SK-N-SH treated with all-trans-retinoic acid at 6 μM for 48 hours (cell line): ENCODE results near the gene FAM209A.

Experiments
- ATAC-seq: fragments of 200-7000 bp; cut with Tn5 transposase; 3 replicates; pipeline ENCODE4 v1.9.1; 2020; ENCODE audit warnings: mild to moderate bottlenecking, moderate library complexity
- ARNTL ChIP-seq: fragments of 450-650 bp; formaldehyde crosslinking; IDR thresholded peaks from 2 replicates; pipeline ENCODE4 v1.5.0; 2020; ENCODE audit warnings: low read depth, mild to moderate bottlenecking, moderate library complexity, borderline replicate concordance
- BACH2 ChIP-seq: fragments of 250-450 bp; sonication (Bioruptor Pico); IDR thresholded peaks from 2 replicates; pipeline ENCODE4 v1.9.0; 2021; ENCODE audit warnings: mild to moderate bottlenecking, borderline replicate concordance
- CSDC2 ChIP-seq: fragments of 250-450 bp; sonication (Bioruptor Pico); IDR thresholded peaks from 2 replicates; pipeline ENCODE4 v1.5.0; 2020; ENCODE audit warnings: mild to moderate bottlenecking, moderate library complexity
- PPARA ChIP-seq: fragments of 250-450 bp; sonication (Bioruptor Pico); IDR thresholded peaks from 2 replicates; pipeline ENCODE4 v1.5.0; 2020; ENCODE audit warnings: mild to moderate bottlenecking, borderline replicate concordance
- RARB ChIP-seq: fragments of 250-450 bp; sonication (Bioruptor Pico); IDR thresholded peaks from 2 replicates; pipeline ENCODE4 v1.8.0; 2021; ENCODE audit warnings: mild to moderate bottlenecking, moderate library complexity
- SNAI2 ChIP-seq: fragments of 250-450 bp; sonication (Bioruptor Pico); IDR thresholded peaks from 2 replicates; pipeline ENCODE4 v1.5.0; 2020; ENCODE audit warnings: mild to moderate bottlenecking, moderate library complexity
- TCF4 ChIP-seq: fragments of 250-450 bp; sonication (Bioruptor Pico); IDR thresholded peaks from 2 replicates; pipeline ENCODE4 v1.8.0; 2021; ENCODE audit warnings: mild to moderate bottlenecking, moderate library complexity, borderline replicate concordance
- ZFP3 ChIP-seq: fragments of 250-450 bp; sonication (Bioruptor Pico); IDR thresholded peaks from 2 replicates; pipeline ENCODE4 v1.5.0; 2020; ENCODE audit warnings: mild to moderate bottlenecking, moderate library complexity
- ZFP30 ChIP-seq: fragments of 450-650 bp; formaldehyde crosslinking; IDR thresholded peaks from 2 replicates; pipeline ENCODE4 v1.5.0; 2022; ENCODE audit warnings: mild to moderate bottlenecking, moderate library complexity
- ZNF565 ChIP-seq: fragments of 450-650 bp; formaldehyde crosslinking; conservative IDR thresholded peaks from 2 replicates; pipeline ENCODE4 v1.5.0; 2020; ENCODE audit warnings: low read depth, mild to moderate bottlenecking, moderate library complexity
- TF ChIP-seq, protein P1 (sequence below): fragments of 250-450 bp; sonication (Bioruptor Pico); IDR thresholded peaks from 2 replicates; pipeline ENCODE4 v1.5.1; 2020; ENCODE audit warnings: low read depth, mild to moderate bottlenecking, moderate library complexity
- TF ChIP-seq, protein P2 (sequence below): fragments of 250-450 bp; sonication (Bioruptor Pico); IDR thresholded peaks from 2 replicates; pipeline ENCODE4 v1.8.0; 2020; ENCODE audit warnings: mild to moderate bottlenecking, moderate library complexity, borderline replicate concordance
- TF ChIP-seq, protein P3 (sequence below): fragments of 250-450 bp; sonication (Bioruptor Pico); IDR thresholded peaks from 2 replicates; pipeline ENCODE4 v1.8.0; 2021; ENCODE audit warnings: low read depth, mild to moderate bottlenecking, moderate library complexity, borderline replicate concordance
- TF ChIP-seq, protein P4 (sequence below): fragments of 250-450 bp; sonication (Bioruptor Pico); IDR thresholded peaks from 2 replicates; pipeline ENCODE4 v1.5.0; 2020; ENCODE audit warnings: mild to moderate bottlenecking, moderate library complexity

Gene FAM209A

DNA sequence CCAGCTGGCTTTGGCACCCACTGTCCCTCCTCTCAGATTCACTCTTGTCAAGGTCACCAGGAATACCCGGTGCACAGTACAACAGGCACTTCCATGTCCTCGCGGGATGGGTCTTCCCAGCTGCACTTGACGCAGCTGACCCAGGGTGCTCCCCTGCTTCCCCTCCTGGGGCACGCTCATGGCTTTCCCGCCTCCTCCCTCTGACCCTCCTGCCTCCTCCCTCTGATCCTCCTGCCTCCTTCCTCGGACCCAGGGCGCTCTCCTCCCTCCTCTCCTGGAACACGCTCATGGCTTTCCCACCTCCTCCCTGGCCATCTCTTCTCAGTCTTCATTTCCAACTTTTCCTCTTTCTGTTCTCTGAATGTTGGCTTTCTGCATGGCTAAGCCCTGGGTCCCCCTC, 50.6 kb downstream of the FAM209A start:
- no peak for ATAC-seq
- TF ChIP-seq, protein P1, sequence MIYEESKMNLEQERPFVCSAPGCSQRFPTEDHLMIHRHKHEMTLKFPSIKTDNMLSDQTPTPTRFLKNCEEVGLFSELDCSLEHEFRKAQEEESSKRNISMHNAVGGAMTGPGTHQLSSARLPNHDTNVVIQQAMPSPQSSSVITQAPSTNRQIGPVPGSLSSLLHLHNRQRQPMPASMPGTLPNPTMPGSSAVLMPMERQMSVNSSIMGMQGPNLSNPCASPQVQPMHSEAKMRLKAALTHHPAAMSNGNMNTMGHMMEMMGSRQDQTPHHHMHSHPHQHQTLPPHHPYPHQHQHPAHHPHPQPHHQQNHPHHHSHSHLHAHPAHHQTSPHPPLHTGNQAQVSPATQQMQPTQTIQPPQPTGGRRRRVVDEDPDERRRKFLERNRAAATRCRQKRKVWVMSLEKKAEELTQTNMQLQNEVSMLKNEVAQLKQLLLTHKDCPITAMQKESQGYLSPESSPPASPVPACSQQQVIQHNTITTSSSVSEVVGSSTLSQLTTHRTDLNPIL (CRISPR knock-in tag) = no peak
- TF ChIP-seq ARNTL (CRISPR knock-in tag) (no peak), ZFP30 (CRISPR knock-in tag) (no peak), ZNF565 (no peak), ZFP3 (no peak), PPARA (CRISPR knock-in tag) (no peak), TCF4 (no peak), SNAI2 (CRISPR knock-in tag) (no peak), RARB (CRISPR knock-in tag) (no peak), CSDC2 (CRISPR knock-in tag) (no peak), BACH2 (CRISPR knock-in tag) (no peak)
- TF ChIP-seq, protein P2, sequence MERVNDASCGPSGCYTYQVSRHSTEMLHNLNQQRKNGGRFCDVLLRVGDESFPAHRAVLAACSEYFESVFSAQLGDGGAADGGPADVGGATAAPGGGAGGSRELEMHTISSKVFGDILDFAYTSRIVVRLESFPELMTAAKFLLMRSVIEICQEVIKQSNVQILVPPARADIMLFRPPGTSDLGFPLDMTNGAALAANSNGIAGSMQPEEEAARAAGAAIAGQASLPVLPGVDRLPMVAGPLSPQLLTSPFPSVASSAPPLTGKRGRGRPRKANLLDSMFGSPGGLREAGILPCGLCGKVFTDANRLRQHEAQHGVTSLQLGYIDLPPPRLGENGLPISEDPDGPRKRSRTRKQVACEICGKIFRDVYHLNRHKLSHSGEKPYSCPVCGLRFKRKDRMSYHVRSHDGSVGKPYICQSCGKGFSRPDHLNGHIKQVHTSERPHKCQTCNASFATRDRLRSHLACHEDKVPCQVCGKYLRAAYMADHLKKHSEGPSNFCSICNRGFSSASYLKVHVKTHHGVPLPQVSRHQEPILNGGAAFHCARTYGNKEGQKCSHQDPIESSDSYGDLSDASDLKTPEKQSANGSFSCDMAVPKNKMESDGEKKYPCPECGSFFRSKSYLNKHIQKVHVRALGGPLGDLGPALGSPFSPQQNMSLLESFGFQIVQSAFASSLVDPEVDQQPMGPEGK (CRISPR knock-in tag) = no peak
- TF ChIP-seq, protein P3, sequence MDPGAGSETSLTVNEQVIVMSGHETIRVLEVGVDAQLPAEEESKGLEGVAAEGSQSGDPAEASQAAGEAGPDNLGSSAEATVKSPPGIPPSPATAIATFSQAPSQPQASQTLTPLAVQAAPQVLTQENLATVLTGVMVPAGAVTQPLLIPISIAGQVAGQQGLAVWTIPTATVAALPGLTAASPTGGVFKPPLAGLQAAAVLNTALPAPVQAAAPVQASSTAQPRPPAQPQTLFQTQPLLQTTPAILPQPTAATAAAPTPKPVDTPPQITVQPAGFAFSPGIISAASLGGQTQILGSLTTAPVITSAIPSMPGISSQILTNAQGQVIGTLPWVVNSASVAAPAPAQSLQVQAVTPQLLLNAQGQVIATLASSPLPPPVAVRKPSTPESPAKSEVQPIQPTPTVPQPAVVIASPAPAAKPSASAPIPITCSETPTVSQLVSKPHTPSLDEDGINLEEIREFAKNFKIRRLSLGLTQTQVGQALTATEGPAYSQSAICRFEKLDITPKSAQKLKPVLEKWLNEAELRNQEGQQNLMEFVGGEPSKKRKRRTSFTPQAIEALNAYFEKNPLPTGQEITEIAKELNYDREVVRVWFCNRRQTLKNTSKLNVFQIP (CRISPR knock-in tag) = no peak
- TF ChIP-seq, protein P4, sequence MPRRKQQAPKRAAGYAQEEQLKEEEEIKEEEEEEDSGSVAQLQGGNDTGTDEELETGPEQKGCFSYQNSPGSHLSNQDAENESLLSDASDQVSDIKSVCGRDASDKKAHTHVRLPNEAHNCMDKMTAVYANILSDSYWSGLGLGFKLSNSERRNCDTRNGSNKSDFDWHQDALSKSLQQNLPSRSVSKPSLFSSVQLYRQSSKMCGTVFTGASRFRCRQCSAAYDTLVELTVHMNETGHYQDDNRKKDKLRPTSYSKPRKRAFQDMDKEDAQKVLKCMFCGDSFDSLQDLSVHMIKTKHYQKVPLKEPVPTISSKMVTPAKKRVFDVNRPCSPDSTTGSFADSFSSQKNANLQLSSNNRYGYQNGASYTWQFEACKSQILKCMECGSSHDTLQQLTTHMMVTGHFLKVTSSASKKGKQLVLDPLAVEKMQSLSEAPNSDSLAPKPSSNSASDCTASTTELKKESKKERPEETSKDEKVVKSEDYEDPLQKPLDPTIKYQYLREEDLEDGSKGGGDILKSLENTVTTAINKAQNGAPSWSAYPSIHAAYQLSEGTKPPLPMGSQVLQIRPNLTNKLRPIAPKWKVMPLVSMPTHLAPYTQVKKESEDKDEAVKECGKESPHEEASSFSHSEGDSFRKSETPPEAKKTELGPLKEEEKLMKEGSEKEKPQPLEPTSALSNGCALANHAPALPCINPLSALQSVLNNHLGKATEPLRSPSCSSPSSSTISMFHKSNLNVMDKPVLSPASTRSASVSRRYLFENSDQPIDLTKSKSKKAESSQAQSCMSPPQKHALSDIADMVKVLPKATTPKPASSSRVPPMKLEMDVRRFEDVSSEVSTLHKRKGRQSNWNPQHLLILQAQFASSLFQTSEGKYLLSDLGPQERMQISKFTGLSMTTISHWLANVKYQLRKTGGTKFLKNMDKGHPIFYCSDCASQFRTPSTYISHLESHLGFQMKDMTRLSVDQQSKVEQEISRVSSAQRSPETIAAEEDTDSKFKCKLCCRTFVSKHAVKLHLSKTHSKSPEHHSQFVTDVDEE (CRISPR knock-in tag) = no peak
- TF ChIP-seq, all 23 proteins: peak for 0
